HCT116 (cell line): ENCODE results near the gene GOLIM4.
"Not testable (repeated sequence)": the region's sequence is repeated elsewhere in the genome, so short reads cannot be mapped to it uniquely, and the experiment has no call there.

ENCODE experiments used
- CTCF ChIP-seq, 3 experiments: fragments of 200-600 bp in 1 of 3; sonication (generic) in 1 of 3; IDR thresholded peaks in 2 of 3; conservative IDR thresholded peaks in 1 of 3; 2 replicates each; pipeline ENCODE4 v1.5.1; 2012 to 2017; ENCODE audit warnings: low read depth in 2 of 3, low read length in 2 of 3, antibody characterized with exemption in 1 of 3, borderline replicate concordance in 1 of 3, control low read depth in 1 of 3, mild to moderate bottlenecking in 1 of 3, mixed read lengths in 1 of 3, mixed run types in 1 of 3, moderate library complexity in 1 of 3; ENCODE audit not compliant: insufficient read depth in 1 of 3
- SIN3A ChIP-seq: IDR thresholded peaks from 2 replicates; pipeline ENCODE4 v1.6.1; 2012; ENCODE audit warnings: low read depth

- not testable (repeated sequence) for TF ChIP-seq CTCF (IDR thresholded peaks at IDR 0.05 in 2 of 3, conservative IDR thresholded peaks at IDR 0.05 in 1 of 3; ENCODE audit: borderline replicate concordance in 1 of 3, insufficient read depth in 1 of 3, low read depth in 2 of 3, low read length in 2 of 3); SIN3A
Measured at GRCh38 chr3:168011280-168011679, 84.4 kb downstream of the GOLIM4 start.
